K562 (cell line): ENCODE data around the gene GSG1. TPM values are rescaled to one million over a fixed set of nuclear protein-coding genes. Genes with fewer than 3 reads are reported as not detected.

Source experiments
- ATAC-seq: fragments of 200-7000 bp; cut with Tn5 transposase; 3 replicates; pipeline ENCODE4 v1.9.1; 2020; ENCODE audit warnings: moderate library complexity
- BruUV-seq: library from RNA; stranded (reverse); fragments of 400-500 nt; replicated peaks from 2 replicates; lab custom pipeline; 2021; lab: Mats Ljungman, UMichigan
- CTCF ChIA-PET: fragments of 300-600 bp; formaldehyde crosslinking; extraction: SDS; loops from one replicate; lab custom pipeline; 2021; ENCODE audit warnings: low intra/inter-chr PET ratio; lab: Yijun Ruan, JAX
- POLR2A ChIA-PET: fragments of 300-600, 350-650 bp; sonication (Branson Sonifier 250); formaldehyde crosslinking; extraction: SDS; loops from one replicate; lab custom pipeline; 2021; ENCODE audit warnings: antibody characterized with exemption, inconsistent platforms; lab: Yijun Ruan, JAX
- DNase-seq, 4 experiments: peaks; one replicate each; pipeline versions ENCODE4 v3.0.0 to v3.0.0-alpha.2; 2011 to 2018; ENCODE audit warnings: low spot score in 3 of 4, mixed read lengths in 3 of 4; ENCODE audit errors: extremely low read depth in 1 of 4
- FAIRE-seq: peaks from 2 replicates; lab custom pipeline; 2011; peaks lifted over from hg19 to GRCh38; lab: Jason Lieb, UNC
- H2AFZ ChIP-seq: 2 replicates; pipeline ENCODE4 v1.6.0; 2011; ENCODE audit warnings: low read depth, low read length, control low read depth, inconsistent platforms
- H3K27ac ChIP-seq: fragments of 200-600 bp; 3 replicates; pipeline ENCODE4 v1.8.0; 2011; ENCODE audit warnings: low read depth, mild to moderate bottlenecking, control low read depth, inconsistent platforms, low read length, moderate library complexity, mixed read lengths; ENCODE audit errors: extremely low read depth
- H3K27me3 ChIP-seq, 2 experiments: fragments of 300-600 bp in 1 of 2; 2 replicates in 1 of 2; 3 replicates in 1 of 2; pipeline versions ENCODE4 v1.6.0 to v1.8.0; 2011; ENCODE audit warnings: inconsistent platforms in 2 of 2, low read length in 2 of 2, mild to moderate bottlenecking in 1 of 2, mixed read lengths in 1 of 2, moderate library complexity in 1 of 2; ENCODE audit not compliant: control insufficient read depth in 2 of 2, insufficient read depth in 2 of 2
- H3K36me3 ChIP-seq: fragments of 300-600 bp; 3 replicates; pipeline ENCODE4 v1.8.0; 2011; ENCODE audit warnings: mild to moderate bottlenecking, low read length, inconsistent platforms; ENCODE audit not compliant: control insufficient read depth, insufficient read depth
- H3K4me1 ChIP-seq, 2 experiments: fragments of 200-600 bp in 1 of 2; replicated peaks in 1 of 2; 2 replicates in 1 of 2; 3 replicates in 1 of 2; pipeline versions ENCODE4 v1.5.1 to v1.8.0; 2011; ENCODE audit warnings: inconsistent platforms in 2 of 2, low read length in 2 of 2, mild to moderate bottlenecking in 1 of 2, mixed read lengths in 1 of 2, moderate library complexity in 1 of 2; ENCODE audit not compliant: control insufficient read depth in 2 of 2, insufficient read depth in 2 of 2
- H3K4me2 ChIP-seq: 2 replicates; pipeline ENCODE4 v1.6.1; 2011; ENCODE audit warnings: low read length, control low read depth, inconsistent platforms, mixed read lengths; ENCODE audit not compliant: insufficient read depth
- H3K4me3 ChIP-seq: fragments of 200-600 bp; sonication (generic), shearing (Covaris generic); 2 replicates; pipeline ENCODE4 v1.5.1; 2016; ENCODE audit warnings: control low read depth, inconsistent platforms
- H3K79me2 ChIP-seq: fragments of 200-600 bp; 3 replicates; pipeline ENCODE4 v1.8.0; 2011; ENCODE audit warnings: low read length, inconsistent platforms; ENCODE audit not compliant: control insufficient read depth, insufficient read depth
- H3K9ac ChIP-seq, 2 experiments: 2 replicates each; pipeline versions ENCODE4 v1.6.0 to v1.6.1; 2011; ENCODE audit warnings: low read depth in 2 of 2, low read length in 2 of 2, control low read depth in 1 of 2, inconsistent platforms in 1 of 2, mild to moderate bottlenecking in 1 of 2, mixed read lengths in 1 of 2; ENCODE audit not compliant: insufficient read depth in 1 of 2
- H3K9me1 ChIP-seq: one replicate; pipeline ENCODE4 v1.6.0; 2011; ENCODE audit warnings: inconsistent platforms, mild to moderate bottlenecking, low read length, moderate library complexity; ENCODE audit not compliant: control insufficient read depth, insufficient read depth
- H3K9me3 ChIP-seq: replicated peaks from 2 replicates; pipeline ENCODE4 v1.5.1; 2011; ENCODE audit warnings: low read depth, low read length, inconsistent platforms; ENCODE audit not compliant: control insufficient read depth, insufficient read depth
- H4K20me1 ChIP-seq: replicated peaks from 2 replicates; pipeline ENCODE4 v1.6.1; 2011; ENCODE audit warnings: low read length, inconsistent platforms, mixed read lengths; ENCODE audit not compliant: control insufficient read depth, insufficient read depth
- BRD4 ChIP-seq: fragments of 200-600 bp; sonication (generic); IDR thresholded peaks from 2 replicates; pipeline ENCODE4 v1.6.1; 2017; ENCODE audit warnings: inconsistent platforms
- CBX3 ChIP-seq, 2 experiments: IDR thresholded peaks; 1 replicate in 1 of 2; 2 replicates in 1 of 2; pipeline ENCODE4 v1.6.1; 2012; ENCODE audit warnings: inconsistent platforms in 2 of 2, low read length in 2 of 2, borderline replicate concordance in 1 of 2, control low read depth in 1 of 2
- CBX8 ChIP-seq: fragments of 200-600 bp; sonication (generic); IDR thresholded peaks from 2 replicates; pipeline ENCODE4 v1.6.1; 2012; ENCODE audit warnings: borderline replicate concordance, mixed run types, low read depth, mild to moderate bottlenecking, moderate library complexity, mixed read lengths, low read length, control low read depth, inconsistent platforms; ENCODE audit not compliant: poor library complexity, severe bottlenecking; ENCODE audit errors: extremely low read depth
- KLF1 ChIP-seq: fragments of 450-650 bp; IDR thresholded peaks from 2 replicates; pipeline ENCODE4 v1.6.1; 2016; ENCODE audit warnings: missing genetic modification characterization, missing compliant biosample characterization
- MGA ChIP-seq: fragments of 450-650 bp; IDR thresholded peaks from 2 replicates; pipeline ENCODE4 v1.6.1; 2016; ENCODE audit warnings: mild to moderate bottlenecking, moderate library complexity
- MNT ChIP-seq, 2 experiments: fragments of 450-650 bp; conservative IDR thresholded peaks; 2 replicates each; pipeline ENCODE4 v1.6.1; 2017; ENCODE audit warnings: mild to moderate bottlenecking in 2 of 2, moderate library complexity in 2 of 2
- SRF ChIP-seq, 2 experiments: fragments of 250-450, 450-650 bp in 1 of 2; sonication (Bioruptor Pico) in 1 of 2; sonication (generic) in 1 of 2; formaldehyde crosslinking; IDR thresholded peaks; 2 replicates each; pipeline versions ENCODE4 v1.5.0 to v1.5.1; 2020 to 2022; ENCODE audit warnings: mild to moderate bottlenecking in 1 of 2, missing genetic modification reagents in 1 of 2
- TAF9B ChIP-seq: fragments of 450-650 bp; IDR thresholded peaks from 2 replicates; pipeline ENCODE4 v1.6.1; 2018; ENCODE audit warnings: mild to moderate bottlenecking; ENCODE audit not compliant: partially characterized antibody
- ZBTB17 ChIP-seq: fragments of 450-650 bp; formaldehyde crosslinking; IDR thresholded peaks from 2 replicates; pipeline ENCODE4 v1.4.0; 2020; ENCODE audit warnings: mild to moderate bottlenecking
- WGBS: fragments of 100-300 bp; shearing (Covaris generic); methylation state at CpG from one replicate; pipeline ENCODE4 v1.1.6; 2016; ENCODE audit warnings: low coverage, mixed read lengths; ENCODE audit not compliant: insufficient coverage; ENCODE audit errors: missing lambda C conversion rate; 5-methylcytosine and 5-hydroxymethylcytosine counted together
- in situ Hi-C: fragments of 300-500 bp; cut with MboI; formaldehyde crosslinking; loops from 4 replicates; pipeline ENCODE4 v1.15.0; 2018; ENCODE audit warnings: inconsistent platforms, mixed read lengths
- intact Hi-C: fragments of 100-400 bp; cut with micrococcal nuclease; formaldehyde crosslinking; loops from 2 replicates; pipeline ENCODE4 v1.14.2; 2022
- polyA plus RNA-seq, 8 experiments: library from polyadenylated mRNA; depleted of rRNA in 4 of 8; stranded (reverse) in 5 of 8; unstranded in 3 of 8; fragments of >200 nt; fragmentation: Nextera tagmentation in 2 of 8; fragmentation: Illumina TruSeq in 1 of 8; extraction: Ambion mirVana in 2 of 8; extraction: Trizol in 1 of 8; gene quantifications; 2 replicates each; pipeline versions ENCODE4 v1.2.1 to v1.2.3, GENCODE V29; 2011 to 2014; ENCODE audit warnings: inconsistent platforms in 1 of 8, missing spikeins in 1 of 8
- total RNA-seq, 7 experiments: library from RNA; depleted of rRNA in 6 of 7; stranded (reverse); fragments of >200 nt in 6 of 7; fragmentation: Illumina TruSeq in 2 of 7; extraction: Trizol in 2 of 7; gene quantifications; 2 replicates each; pipeline versions ENCODE4 v1.2.1 to v1.2.3, GENCODE V29; 2011 to 2021; ENCODE audit warnings: low replicate concordance in 1 of 7

Gene GSG1
- total and polyA plus RNA-seq, 9 of the 15 experiments (the other 6 are each of a cell fraction or from before 2014, with no cell fraction given): not detected

DNA sequence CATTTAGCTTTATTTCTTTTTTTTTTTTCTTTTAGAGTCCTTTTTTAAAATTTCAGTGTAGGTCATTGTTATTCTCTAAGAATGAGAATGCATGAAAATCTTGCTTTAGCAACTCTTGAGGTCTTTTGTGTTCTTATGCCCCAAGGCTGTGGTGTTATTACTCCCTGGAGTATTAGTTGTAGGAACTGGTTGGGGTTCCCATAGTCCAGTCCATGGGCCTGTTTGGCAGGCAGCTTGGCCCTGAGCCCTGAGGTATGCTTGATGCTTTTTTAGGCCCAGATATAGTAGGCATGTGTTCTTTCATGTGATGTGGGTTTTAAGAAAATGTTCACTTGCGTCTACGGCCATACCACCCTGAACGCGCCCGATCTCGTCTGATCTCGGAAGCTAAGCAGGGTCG lies 57.7 kb downstream of the GSG1 start:
- no TSS peak for BruUV-seq
- Histone ChIP-seq H3K9ac (no peak overlapping the region), H3K9me1 (no peaks in the 10 kb centered on the region), H3K4me2 (no peak overlapping the region), H2AFZ (no peak overlapping the region), H3K27me3 (no peaks in the 10 kb centered on the region), H3K36me3 (no peaks in the 10 kb centered on the region), H3K79me2 (no peaks in the 10 kb centered on the region), H3K9me3 (no peaks in the 10 kb centered on the region), H3K4me3 (no peak overlapping the region), H3K27ac (no peak overlapping the region), H4K20me1 (no peaks in the 10 kb centered on the region), H3K4me1 (peaks cover 0 to 10% of the 10 kb centered on the region in 2 experiments; a peak in 3 of 5 replicates)
- DNase-seq (no peak), FAIRE-seq (no peak), ATAC-seq (no peak)
- 73% methylated on average over 8 of the region's 8 CpGs for WGBS
- in situ Hi-C loops: no loop called here
- POLR2A ChIA-PET: interaction anchor here (1.2 kb wide), 1 partner anchor 20 kb away, joined by 3 read pairs; no protein-coding TSS in a partner anchor
- intact Hi-C loops: no loop called here
- CTCF ChIA-PET: no interaction called here
- no peak for TF ChIP-seq ZBTB17
- no peak for TF ChIP-seq MNT (conservative IDR thresholded peaks at IDR 0.05)
- no peak for TF ChIP-seq SRF (CRISPR knock-in tag; IDR thresholded peaks at IDR 0.05)
- TF ChIP-seq CBX3 (IDR thresholded peaks at IDR 0.05; ENCODE audit: borderline replicate concordance in 1 of 2, low read length in 2 of 2): no peak
- no peak for TF ChIP-seq CBX8
- TF ChIP-seq TAF9B: no peak
- no peak for TF ChIP-seq BRD4
- TF ChIP-seq MGA: no peak
- TF ChIP-seq KLF1 (tag): no peak
